GM18508 (cell line): ENCODE data around the gene MGA.

Source experiments
- ATAC-seq: cut with Tn5 transposase; IDR thresholded peaks from one replicate; pipeline ENCODE4 v1.9.1; 2021; ENCODE audit warnings: moderate number of reproducible peaks; ENCODE audit not compliant: insufficient read depth, unreplicated experiment

The MGA gene

GRCh38 chr15:41822471-41822870 is 162.3 kb downstream of the MGA start:
- no peak for ATAC-seq
